Activated CD4-positive, alpha-beta T cell treated with anti-CD3 and anti-CD28 coated beads, Interleukin-2, amount 50 U/mL, for 1 hour (primary cell): ENCODE measurements around the gene CUEDC1.

Source experiments
- DNase-seq: peaks from one replicate; pipeline ENCODE4 v3.0.0-alpha.2; 2020

CUEDC1 gene

DNA sequence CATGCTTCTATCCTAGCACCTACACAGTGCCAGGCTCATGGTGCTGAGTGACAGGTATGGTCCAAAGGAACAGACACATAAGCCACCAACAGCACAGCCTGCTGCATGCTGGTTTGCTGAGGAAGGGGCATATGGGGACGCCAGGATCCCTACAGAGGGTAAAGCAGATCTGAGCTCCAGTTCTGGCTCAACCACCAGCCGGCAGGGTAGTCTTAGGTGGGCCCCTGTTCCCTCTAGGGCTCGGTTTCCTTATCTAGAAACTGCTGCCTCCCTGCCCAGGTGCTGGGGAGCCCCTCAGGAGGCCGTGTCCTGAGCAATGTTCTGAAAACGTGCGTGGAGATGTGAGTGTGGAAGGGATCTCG lies 81.2 kb downstream of the CUEDC1 start:
- DNase-seq = no peak

DNA sequence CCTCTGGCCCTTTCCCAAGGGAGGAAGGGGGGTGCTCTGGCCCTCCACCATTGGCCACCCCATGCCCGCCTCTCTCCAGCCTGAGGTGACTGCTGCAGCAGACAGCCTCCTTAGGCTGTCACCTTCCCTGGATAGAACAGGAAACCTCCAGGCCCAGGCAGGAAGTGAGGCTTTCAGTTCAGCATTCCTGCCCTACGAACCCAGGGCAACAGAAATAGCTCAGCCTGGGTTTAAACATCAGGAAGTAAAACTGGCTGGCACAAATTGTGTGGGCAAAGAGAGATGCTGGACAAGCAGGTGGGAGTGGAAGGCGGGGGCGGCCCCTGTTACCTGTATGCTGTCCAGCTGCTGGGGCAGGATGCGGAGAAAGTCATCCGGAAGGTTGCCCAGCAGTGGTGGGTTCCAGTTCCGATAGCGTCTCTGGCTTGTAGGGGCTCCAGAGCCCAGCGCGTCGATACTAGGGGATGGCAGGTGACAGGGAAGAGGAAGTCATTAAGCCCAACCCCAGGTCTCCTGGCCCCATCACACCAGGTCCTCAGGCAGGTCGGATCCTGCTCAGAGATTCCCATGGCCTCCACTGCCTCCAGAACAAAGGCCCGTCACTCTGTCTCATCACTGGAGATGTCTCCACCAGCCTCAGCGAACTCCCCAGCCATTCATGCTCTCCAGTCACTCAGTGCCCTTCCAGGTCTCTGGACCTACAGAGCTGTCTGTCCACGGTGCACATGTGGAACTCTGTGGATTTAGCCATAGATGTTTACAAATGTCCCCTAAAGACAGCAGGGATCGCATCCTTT lies 81.8 kb downstream of the CUEDC1 start:
- DNase-seq = no peak

DNA sequence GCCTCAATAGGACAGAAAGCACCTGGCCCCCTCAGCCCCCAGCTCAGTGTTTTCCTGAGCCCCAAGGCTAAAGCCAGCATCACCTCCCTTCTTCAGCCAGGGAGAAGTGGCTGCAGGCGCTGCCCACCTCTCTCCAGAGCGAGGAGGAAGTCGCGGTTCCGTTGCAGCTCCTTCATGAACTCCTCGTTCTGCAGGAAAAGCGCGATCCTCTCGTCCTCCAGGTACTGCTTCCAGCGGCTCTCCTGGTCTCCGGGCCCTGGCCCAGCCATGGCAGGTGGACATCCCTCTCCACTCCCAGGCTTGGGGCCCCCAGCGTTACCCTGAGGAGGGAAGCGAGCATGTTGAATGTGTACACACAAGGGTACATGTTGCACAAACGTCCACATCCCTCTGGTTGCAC lies 82.7 kb downstream of the CUEDC1 start:
- DNase-seq = no peak

DNA sequence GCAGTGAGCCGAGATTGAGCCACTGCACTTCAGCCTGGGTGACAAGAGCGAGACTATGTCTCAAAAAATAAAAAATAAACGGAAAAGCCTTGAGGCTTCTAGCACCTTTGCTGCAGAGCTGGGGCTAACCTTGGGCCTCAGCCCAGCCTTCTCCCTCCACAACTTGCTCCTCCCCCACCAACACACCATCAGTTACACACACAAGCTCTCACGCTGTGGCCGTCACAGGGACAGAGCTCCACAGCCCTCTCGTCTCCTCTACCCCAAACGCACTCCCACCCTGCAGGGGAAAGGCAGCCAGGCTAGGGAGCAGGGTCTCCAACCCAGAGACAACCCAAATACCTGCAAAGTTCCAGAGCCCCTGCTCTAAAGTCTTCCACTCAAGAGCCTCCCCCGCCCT lies 83.3 kb downstream of the CUEDC1 start:
- DNase-seq = no peak

DNA sequence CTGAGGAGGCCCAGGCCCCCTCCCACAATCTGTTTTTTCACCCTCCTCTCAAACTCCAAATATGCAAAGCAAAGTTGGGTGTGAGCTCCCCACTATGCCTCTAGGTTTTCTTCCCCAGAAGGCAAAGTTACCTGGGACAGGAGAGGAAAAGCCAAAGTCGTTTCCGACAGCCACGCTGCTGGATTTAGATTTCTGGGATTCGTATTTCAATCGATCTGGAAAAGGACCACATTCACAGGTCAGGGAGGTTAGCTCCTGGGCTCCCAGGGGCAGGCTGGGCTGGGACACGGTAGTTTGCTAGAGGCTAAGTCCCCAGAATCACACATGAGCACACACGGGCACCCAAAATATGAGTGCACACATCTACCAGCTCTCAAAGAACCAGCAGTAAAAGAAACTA lies 84.1 kb downstream of the CUEDC1 start:
- DNase-seq = no peak

DNA sequence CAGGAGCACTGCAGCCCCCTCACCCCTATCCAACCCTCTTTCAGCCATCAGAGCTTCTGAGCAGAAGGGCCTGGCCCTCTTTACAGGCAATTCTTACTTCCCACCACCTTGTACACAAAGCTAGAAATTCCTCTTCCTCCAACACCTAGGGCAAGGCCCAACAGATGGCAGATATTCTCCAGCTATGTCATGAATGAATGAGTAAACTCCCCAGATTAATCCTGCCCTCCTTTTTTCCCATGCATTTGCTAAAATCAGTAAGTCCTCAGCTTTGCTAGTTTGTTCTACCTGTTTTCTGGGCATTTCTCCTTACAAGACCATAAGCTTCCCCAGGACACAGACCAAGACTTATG lies 85.0 kb downstream of the CUEDC1 start:
- no peak for DNase-seq

DNA sequence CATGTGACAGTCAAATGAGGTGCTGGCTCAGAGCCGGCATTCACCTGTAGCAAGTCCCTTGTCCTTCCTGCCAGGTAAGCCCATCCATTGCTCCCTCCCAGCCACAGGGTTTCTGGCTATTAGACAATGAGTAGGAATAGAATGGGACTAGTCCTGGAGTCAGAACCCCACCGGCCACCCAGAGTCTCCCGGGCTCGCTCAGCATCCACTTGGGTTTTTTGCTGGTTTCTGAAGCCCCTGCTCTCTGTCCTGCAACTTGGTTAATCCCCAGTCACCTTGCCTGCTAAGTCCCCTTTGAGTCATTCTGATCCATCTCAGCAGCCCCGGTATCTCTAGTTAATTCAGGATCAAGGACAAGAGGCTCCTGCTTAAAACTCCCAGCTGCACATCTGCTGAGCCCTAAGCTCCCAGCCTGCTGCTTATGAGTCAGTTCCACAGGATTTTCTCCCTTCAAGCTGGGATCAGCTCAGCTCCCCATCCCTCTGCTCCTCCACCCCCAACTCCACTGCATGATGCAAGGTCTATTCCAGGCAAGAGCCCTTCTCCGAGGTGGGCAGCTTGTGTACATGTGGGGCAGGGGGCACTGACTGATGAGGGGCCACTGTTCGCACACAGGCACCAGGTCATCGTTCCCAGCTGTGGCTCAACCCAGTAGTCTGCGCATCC lies 85.5 kb downstream of the CUEDC1 start:
- DNase-seq = no peak

DNA sequence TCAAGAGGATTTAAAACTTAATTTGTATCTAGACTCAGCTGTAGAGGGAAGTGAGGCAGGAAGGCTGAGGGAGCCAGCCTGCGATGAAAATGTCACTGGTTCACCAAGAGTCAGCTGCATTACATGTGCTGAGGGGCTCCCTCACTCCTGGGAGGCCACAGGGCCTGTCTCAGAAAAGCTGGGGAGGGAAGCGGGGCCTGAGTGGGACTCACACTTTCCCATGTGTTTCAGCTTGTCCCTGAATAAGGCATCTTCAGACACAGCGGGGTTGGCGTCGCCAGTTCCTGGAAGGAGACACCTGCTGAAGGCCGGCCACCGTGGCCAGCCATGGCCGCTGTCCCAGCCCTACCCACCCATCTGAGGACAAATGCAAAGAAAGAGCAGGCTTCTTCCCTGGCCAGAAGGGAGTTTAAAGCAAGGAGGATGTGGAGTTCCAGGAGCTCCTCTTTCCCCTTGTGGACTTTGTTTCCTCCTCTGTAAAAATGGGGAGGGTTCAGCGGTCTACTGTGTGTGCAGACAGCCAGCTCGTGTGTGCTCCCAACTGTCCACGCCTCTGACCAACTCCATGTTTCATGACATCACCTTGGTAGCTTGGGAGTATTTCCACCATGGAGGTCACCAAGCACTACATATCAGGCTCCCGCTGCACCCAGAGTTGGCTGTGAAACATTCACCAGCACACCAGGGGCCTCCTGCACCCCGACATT lies 86.1 kb downstream of the CUEDC1 start:
- DNase-seq = no peak

DNA sequence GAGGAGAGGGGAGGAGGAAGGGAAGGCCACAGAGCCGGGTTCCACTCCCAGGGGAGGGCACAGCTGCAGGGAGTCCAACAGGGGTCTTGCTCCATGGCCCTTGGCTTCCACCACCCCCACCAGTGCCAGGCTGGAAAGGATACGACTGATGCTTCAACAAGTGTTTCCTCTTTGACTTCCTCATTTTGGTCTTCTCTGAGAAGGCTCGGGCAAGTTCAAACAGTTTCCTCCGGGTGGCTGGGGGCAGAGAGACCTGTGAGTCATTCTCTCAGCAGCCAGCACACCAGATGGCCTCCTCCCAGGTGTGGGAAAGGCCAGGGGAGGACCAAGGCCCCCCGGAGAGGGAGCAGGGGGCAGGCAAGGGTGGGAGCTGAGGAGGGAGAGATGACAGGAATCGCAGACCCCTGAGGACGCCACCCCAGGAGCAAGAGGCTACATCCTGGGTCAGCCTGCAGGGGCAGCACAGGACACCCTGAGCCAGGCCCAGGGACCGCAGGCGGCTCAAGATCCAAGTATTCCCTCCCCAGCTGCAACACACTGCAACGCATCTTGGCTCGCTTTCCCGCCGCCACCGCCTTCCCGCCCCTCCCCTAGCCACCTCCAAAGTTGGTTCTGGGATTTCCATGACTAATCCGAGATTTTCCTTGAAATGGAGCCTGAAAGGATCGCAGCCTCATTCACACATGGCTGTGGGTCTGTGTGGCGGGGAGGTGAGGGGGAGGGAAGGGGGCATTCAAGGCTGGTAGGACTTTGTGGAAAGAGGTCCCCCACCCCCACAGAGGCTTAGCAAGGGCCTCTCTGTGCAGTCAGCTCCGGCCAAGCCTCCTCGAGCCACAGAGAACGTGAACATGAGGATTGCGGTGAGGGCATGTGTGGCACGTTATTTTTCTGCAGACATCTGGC lies 87.0 kb downstream of the CUEDC1 start:
- DNase-seq = no peak

DNA sequence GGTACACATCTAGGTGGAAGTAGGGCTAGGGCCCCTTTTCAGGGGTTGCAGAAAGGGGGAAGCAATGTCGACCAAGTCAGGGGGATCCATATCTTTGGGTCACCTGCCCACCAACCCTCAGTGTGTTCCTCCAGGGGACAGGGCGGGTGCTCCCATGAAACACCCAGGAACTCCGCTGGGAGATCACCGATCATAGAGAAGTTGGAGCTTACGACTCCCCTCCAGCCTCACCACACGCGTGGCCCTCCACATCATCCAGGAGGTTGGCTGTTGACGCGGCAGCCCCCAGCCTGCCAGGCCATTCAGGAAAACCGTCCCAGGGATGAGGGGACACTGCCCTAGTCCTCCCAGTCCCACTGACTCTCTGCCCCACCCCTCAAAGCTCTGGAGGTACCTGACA lies 88.1 kb downstream of the CUEDC1 start:
- DNase-seq = no peak

DNA sequence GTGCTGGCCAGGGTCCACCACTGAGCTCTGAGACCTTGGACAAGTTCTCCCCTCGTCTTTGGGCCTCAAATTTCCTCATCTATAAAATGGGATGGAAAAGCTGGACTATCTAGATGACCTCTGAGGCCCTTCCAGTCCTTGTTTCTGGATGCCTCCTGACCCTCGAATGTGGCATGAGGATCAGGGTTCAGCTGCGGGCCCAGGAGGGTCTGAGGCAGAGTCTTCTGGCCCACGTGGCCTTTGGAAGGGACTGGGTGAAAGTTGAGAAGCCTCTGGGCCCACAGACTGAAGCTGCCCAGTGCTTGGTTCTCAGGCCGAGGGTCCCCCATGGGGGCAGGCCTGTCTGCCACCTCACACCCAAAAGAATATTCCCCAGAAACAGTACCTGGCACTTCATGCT lies 88.5 kb downstream of the CUEDC1 start:
- DNase-seq = no peak

DNA sequence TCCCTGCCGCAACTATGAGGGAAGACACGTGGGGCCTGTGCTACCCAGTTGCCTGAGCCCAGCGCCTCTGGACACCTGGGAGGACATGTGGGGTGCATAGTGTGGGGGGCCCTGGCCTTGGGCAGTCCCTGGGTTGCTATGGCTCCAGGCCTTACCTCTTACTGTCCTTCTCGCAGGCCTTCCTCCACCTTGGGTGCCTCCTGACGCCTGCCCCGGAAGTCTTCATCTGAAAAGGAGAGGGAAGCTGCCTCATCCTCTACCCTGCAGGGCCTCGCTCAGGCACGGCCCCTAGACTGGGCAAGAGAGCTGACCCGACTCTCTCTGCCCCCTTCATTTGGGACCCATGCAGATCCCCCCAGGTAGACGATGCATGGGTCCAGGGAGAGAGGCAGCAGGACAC lies 88.9 kb downstream of the CUEDC1 start:
- no peak for DNase-seq

DNA sequence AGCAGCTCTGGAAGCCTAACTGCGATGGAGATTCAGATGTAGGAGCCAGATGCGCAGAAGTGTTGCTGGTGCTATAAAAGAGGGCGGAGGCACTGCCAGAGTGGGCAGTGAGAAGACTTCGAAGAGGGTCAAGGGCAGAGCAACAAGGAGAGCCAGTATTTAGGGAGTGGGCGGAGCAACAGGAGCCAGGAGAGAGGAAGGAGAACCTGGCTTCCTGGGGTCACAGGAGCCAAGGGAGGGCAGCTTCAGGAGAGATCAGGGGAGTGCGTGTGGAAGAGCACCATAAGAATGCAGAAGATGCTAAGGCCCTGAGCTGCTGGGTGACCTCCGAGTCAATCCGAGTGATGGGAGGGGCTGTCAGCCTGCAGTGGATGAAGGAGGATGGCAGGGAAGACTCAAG lies 90.9 kb downstream of the CUEDC1 start:
- DNase-seq = no peak

DNA sequence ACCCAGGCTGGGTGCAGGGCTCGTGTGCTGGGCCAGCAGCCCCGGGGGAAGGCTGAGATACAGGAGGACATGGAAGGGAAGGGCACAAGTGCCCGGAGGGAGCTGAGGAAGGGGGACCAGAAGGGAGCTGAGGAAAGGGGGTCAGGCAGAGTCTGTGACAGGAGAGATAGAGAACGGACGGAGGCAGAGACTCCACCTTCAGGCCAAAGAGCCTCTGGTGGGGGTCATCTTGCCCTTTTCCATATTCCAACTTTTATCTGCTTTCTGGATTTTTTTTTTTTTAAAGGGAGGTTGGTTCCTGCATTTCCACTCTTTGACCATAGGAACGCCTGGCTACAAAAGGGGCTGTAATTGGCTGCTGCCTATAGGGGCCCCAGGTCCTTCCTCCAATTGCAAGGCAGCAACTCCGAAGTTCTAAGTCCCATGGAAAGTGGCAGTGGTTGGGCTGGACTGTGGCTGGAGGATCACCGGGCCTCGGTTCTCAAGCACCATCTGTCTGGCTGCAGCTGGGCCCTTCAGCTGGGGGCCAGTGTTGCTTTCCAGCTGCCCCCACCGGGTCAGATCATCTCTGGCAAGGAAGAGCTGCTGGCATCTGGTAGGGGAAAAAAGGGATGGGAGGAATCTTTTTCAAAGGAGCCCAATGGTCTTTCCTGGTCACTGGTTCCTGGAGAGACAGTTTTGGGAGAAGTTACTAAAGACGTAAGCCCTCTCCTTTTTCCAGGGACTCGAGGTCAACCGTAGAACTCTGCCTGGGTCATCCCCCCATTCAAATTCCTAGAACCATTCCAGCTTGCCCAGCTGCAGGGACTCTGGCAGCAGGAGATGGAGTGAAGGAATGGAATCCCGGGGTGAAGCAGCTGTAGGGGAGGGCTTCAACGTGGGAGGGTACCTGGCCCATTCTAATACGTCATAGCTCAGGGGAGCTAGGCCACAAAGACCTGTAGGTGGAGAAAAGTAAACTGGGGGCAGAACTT lies 92.2 kb downstream of the CUEDC1 start:
- no peak for DNase-seq

DNA sequence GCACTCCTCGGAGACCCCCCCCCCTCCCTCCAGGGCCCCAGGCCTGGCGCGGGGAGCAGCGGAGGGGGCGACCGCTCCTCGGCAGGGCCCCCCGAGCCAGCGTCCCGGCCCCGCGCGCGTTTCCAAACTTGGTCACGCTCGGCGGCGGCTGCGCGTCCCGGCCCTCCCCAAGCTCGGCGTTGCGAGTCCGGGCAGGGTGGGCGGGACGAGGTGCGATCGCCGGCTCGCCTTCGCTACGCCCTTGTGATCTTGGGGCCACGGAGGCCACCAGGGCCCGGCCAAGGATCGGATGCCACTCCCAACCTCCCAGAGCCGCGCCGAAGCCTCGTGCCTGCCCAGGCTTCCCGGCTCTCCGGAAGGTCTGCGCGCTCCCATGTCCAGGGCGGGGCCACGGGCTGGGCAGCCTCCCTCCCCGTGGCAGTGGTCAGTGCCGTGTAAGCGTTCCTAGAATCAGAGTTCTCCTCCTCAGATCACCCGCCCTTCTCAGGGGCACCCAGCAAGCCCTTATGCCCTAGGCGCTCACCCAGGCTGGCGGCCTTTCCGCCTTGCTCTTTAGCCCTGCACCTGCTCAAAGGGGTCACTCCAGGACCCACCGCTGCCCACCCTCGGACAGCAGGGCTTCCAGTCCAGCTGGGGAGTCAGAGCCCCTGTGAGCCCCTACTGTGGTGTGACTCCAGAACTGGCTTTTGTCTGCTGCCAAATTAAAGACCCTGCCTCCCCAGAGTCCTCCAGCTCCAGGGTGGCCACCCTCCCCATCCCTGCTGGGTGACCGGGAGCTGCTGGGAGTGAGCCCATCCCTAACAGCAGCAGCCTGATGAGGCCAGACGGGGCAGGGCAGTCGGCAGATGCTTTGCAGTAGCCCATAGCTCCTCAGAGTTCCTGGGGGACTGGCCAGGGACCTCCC lies 93.2 kb downstream of the CUEDC1 start:
- no peak for DNase-seq

DNA sequence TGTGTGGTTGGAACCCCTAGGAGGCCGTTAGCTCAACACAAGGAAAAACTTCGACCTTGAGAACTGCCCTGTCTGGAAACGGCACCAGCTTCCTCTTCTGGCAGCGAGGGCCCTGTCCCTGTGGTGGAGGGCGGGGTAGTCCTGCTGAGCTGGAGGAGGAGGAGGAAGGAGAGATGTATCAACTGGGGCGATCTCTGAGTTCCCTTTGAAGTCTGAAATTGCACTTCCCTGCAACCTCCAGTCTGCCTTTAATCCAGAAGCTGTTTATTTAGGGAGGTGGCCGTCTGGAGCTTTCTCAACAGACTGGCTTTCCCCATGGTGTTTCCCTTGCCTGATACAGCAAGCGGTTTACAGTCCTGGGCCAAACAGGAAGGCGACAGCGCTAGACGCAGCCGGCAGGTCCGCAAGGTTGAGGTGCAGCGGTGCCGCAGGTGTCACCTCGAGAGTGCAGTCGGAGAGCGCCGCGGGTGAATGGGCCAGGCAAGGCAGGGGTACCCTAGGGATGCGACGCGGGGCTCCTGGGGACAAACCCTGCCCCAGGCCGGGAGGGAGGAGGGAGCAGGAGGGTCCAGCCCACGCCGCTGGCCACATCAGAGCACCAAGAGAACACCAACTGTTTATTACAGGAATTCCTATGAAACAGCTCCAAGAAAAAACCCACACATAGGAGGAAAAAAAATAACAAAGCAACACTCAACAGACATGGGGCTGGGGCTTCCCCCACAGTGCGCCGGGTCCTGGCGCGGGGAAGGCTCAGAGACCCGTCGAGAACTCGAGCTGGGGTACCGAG lies 94.0 kb downstream of the CUEDC1 start:
- DNase-seq = peak; percentile 42

DNA sequence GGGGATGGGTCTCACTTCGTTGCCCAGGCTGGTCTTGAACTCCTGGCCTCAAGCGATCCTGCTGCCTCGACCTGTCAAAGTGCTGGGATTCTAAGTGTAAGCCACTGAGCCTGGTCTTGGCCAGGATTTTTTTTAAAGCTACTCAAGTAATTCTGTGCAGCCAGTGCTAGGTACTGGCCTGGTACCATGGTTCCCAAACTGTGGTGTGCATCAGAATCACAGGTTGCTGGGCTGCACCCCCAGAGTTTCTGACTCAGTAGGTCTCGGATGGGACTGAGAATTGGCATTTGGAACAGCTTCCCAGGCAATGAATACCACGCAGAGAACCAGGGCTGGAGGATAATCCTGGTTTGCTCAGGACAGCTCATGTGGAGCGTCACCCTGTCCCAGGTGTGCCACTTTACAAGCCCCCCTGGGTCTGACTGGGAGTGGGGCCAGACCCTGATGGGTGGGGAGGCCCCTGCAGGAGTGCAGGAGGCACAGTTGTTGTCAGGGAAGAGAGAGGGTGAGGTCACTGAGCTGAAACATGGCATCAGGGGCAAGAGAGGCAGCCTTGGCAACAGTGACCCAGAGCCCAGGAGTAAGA lies 94.7 kb downstream of the CUEDC1 start:
- DNase-seq = no peak

DNA sequence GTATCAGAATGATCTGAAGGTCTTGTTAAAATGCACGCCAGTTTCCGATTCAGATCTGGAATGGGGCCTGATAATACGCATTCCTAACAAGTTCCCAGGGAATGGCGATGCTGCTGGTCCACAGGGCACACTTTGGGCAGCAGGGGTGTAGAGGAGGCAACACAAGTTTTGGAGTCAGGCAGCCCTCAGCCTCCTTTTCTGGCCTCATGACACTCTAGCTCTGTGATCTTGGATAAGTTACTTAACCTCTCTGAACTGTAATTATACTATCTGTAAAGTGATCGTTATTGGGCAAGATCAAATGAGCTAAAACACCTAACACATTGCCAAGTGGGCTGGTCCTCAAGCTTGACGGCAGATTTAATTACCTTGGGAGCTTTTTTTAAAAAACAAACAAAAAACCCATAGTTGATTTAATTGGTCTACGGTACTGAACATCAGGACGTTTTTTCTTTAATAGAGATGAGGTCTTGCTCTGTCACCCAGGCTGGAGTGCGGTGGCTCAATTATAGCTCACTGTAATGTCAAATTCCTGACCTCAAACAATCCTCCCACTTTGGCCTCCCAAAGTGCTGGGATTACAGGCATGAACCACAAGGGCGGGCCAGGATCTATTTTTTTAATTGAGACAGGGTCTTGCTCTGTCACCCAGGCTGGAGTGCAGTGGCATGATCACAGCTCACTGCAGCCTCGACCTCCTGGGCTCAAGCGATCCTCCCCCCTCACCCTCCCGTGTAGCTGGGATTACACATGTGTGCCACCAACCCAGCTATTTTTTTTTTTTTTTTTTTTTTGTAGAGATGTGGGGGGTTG lies 95.4 kb downstream of the CUEDC1 start:
- DNase-seq = no peak

DNA sequence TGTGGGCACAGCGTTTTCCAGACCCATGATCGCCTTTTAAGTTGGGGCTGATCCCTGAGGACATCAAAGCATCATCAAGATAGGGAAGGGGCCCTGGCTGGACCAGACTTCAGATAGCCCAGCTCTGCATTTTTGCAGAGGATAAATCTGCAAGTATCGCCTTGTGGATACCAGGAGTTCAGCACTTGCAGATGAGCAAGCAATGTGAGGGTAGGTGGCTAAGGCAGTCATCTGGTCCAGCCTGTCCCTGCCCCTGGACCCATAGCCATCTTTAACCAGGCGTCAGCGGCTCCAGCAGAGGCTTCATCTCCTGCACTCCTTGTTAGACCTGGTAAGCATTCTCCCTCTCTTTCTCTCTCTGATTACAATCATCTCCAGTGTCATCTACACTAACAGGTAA lies 96.4 kb downstream of the CUEDC1 start:
- no peak for DNase-seq
